ENCODE data around the gene ANKRD13A. TPM values are rescaled to one million over a fixed set of nuclear protein-coding genes. Genes with fewer than 3 reads are reported as not detected.

ANKRD13A gene
- polyA plus RNA-seq, 1 of the 3 experiments (the other 2 are of a cell fraction) = 42.8 TPM

DNA sequence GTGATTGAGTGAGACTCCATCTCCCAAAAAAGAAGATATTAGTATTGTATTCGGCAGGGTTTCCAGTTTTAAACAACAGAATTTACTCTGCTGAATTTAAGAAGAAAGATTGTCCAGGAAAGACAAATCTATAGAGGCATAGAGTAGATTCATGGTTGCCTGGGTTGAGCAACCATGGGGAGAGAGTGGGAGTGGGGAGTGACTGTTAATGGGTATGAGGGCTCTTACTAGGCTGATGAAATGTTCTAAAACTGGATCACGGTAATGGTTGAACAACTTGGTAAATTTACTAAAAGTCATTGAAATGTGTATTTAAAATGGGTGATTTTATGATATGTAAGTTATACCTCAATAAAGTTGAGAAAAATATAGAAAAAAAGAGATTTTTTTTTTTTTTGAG is 63.0 kb downstream of the ANKRD13A start:
- Histone ChIP-seq H3K4me2 (no peak overlapping the region), H4K20me1 (ENCODE audit: insufficient read depth) (no peaks in the 10 kb centered on the region), H3K27me3 (ENCODE audit: insufficient read depth) (no peaks in the 10 kb centered on the region), H3K4me3 (ENCODE audit: low read depth in 2 of 2, low read length in 1 of 2) (no peak overlapping the region), H2AFZ (ENCODE audit: low read depth) (no peak overlapping the region), H3K9me3 (no peaks in the 10 kb centered on the region), H3K36me3 (replicated peaks in 1 of 2; ENCODE audit: control insufficient read depth in 1 of 2, insufficient read depth in 2 of 2, low read length in 1 of 2) (no peaks in the 10 kb centered on the region), H3K27ac (ENCODE audit: low read depth in 2 of 2, low read length in 1 of 2) (no peak overlapping the region), H3K9ac (no peak overlapping the region), H3K9me2 (no peaks in the 10 kb centered on the region), H3K4me1 (ENCODE audit: control insufficient read depth in 1 of 2, insufficient read depth in 2 of 2, low read depth in 1 of 2, low read length in 1 of 2) (peaks cover 0 to 11% of the 10 kb centered on the region in 2 experiments; a peak in 1 of 4 replicates), H3K79me2 (ENCODE audit: insufficient read depth) (no peaks in the 10 kb centered on the region), H3F3A (replicated peaks; ENCODE audit: insufficient read depth) (no peaks in the 10 kb centered on the region)
- 93% methylated on average over 2 of the region's 2 CpGs for WGBS (ENCODE audit: low lambda C conversion rate)
- no peak for DNase-seq
- ChIA-PET POLR2A (no interaction called here), CTCF (no interaction called here)
- TF ChIP-seq, protein P1, sequence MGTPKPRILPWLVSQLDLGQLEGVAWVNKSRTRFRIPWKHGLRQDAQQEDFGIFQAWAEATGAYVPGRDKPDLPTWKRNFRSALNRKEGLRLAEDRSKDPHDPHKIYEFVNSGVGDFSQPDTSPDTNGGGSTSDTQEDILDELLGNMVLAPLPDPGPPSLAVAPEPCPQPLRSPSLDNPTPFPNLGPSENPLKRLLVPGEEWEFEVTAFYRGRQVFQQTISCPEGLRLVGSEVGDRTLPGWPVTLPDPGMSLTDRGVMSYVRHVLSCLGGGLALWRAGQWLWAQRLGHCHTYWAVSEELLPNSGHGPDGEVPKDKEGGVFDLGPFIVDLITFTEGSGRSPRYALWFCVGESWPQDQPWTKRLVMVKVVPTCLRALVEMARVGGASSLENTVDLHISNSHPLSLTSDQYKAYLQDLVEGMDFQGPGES (IDR thresholded peaks at IDR 0.05; ENCODE audit: low read depth, low read length) = no peak
- TF ChIP-seq, protein P2, sequence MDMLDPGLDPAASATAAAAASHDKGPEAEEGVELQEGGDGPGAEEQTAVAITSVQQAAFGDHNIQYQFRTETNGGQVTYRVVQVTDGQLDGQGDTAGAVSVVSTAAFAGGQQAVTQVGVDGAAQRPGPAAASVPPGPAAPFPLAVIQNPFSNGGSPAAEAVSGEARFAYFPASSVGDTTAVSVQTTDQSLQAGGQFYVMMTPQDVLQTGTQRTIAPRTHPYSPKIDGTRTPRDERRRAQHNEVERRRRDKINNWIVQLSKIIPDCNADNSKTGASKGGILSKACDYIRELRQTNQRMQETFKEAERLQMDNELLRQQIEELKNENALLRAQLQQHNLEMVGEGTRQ (IDR thresholded peaks at IDR 0.05; ENCODE audit: borderline replicate concordance, low read depth, low read length) = no peak
- TF ChIP-seq, protein P3, sequence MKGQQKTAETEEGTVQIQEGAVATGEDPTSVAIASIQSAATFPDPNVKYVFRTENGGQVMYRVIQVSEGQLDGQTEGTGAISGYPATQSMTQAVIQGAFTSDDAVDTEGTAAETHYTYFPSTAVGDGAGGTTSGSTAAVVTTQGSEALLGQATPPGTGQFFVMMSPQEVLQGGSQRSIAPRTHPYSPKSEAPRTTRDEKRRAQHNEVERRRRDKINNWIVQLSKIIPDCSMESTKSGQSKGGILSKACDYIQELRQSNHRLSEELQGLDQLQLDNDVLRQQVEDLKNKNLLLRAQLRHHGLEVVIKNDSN (IDR thresholded peaks at IDR 0.05; ENCODE audit: borderline replicate concordance, low read depth) = no peak

DNA sequence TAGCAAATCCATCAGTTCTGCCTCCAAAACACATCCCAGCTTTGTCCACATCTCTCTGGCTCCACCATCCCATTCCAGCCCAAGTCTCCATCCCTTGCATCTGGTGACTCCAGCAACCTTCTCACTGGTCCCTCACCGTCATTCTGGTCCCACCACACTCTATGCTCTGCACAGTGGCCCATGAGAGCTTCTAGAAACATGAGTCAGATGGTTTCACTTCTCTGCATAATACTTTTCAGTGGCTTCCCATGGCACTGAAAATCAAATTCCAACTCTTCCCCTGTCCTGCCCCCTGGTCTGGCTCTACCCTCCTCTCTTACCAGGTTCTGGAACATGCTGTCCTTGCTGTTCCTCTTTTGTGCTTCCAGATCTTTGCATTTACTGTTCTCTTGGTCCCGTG is 66.3 kb downstream of the ANKRD13A start:
- 78% methylated on average over 2 of the region's 2 CpGs for WGBS (ENCODE audit: low lambda C conversion rate)
- Histone ChIP-seq H3K36me3 (replicated peaks in 1 of 2; ENCODE audit: control insufficient read depth in 1 of 2, insufficient read depth in 2 of 2, low read length in 1 of 2) (no peaks in the 10 kb centered on the region), H3K27me3 (ENCODE audit: insufficient read depth) (no peaks in the 10 kb centered on the region), H3K9me2 (no peaks in the 10 kb centered on the region), H3K27ac (ENCODE audit: low read depth in 2 of 2, low read length in 1 of 2) (no peak overlapping the region), H2AFZ (ENCODE audit: low read depth) (no peak overlapping the region), H3K79me2 (ENCODE audit: insufficient read depth) (no peaks in the 10 kb centered on the region), H3K4me3 (ENCODE audit: low read depth in 2 of 2, low read length in 1 of 2) (no peak overlapping the region), H3K4me1 (ENCODE audit: control insufficient read depth in 1 of 2, insufficient read depth in 2 of 2, low read depth in 1 of 2, low read length in 1 of 2) (0 out of 4 replicates have a peak, but pooled peaks cover 0 to under 1% of the 10 kb centered on the region in 2 experiments), H4K20me1 (ENCODE audit: insufficient read depth) (no peaks in the 10 kb centered on the region), H3K9ac (no peak overlapping the region), H3K4me2 (no peak overlapping the region), H3F3A (replicated peaks; ENCODE audit: insufficient read depth) (no peaks in the 10 kb centered on the region), H3K9me3 (no peaks in the 10 kb centered on the region)
- ChIA-PET POLR2A (no interaction called here), CTCF (no interaction called here)
- no peak for DNase-seq
- TF ChIP-seq FOXM1 (IDR thresholded peaks at IDR 0.05; ENCODE audit: low read depth) = no peak
- TF ChIP-seq NFIC (IDR thresholded peaks at IDR 0.05; ENCODE audit: borderline replicate concordance) = no peak
- no peak for TF ChIP-seq JUND (IDR thresholded peaks at IDR 0.05)
- TF ChIP-seq, protein P2 (IDR thresholded peaks at IDR 0.05; ENCODE audit: borderline replicate concordance, low read depth, low read length) = no peak
- no peak for TF ChIP-seq POLR2AphosphoS5 (IDR thresholded peaks at IDR 0.05; ENCODE audit: low read depth, low read length)
- TF ChIP-seq FOSL2 (IDR thresholded peaks at IDR 0.05; ENCODE audit: borderline replicate concordance, low read depth) = no peak
- TF ChIP-seq MEF2A (IDR thresholded peaks at IDR 0.05; ENCODE audit: borderline replicate concordance, low read depth) = no peak
- TF ChIP-seq MXI1 (IDR thresholded peaks at IDR 0.05; ENCODE audit: low read depth, low read length) = no peak
- no peak for TF ChIP-seq EZH2phosphoT487 (IDR thresholded peaks at IDR 0.05; ENCODE audit: borderline replicate concordance, low read depth)
- no peak for TF ChIP-seq TEAD4 (IDR thresholded peaks at IDR 0.05; ENCODE audit: borderline replicate concordance, insufficient read depth)
- no peak for TF ChIP-seq TCF12 (IDR thresholded peaks at IDR 0.05)
- no peak for TF ChIP-seq NRF1 (IDR thresholded peaks at IDR 0.05; ENCODE audit: low read depth, low read length)

All from SK-N-SH (cell line).